Heart left ventricle (tissue), 13 donors: ENCODE data around the gene STOML1.

Experiments
- POLR2A ChIP-seq, 2 donors: fragments of 450-650 bp; IDR thresholded peaks; one replicate each; pipeline ENCODE4 v1.6.1; 2017; ENCODE audit warnings: antibody characterized with exemption in 2 of 2, mild to moderate bottlenecking in 2 of 2, moderate library complexity in 2 of 2
- TF ChIP-seq, protein P1 (sequence below), 12 donors: fragments of 200-600 bp; sonication (generic) in 4 of 12; IDR thresholded peaks; one replicate each; pipeline versions ENCODE4 v1.5.0 to v1.8.0; 2018 to 2022; ENCODE audit warnings: antibody characterized with exemption in 12 of 12, mild to moderate bottlenecking in 5 of 12
- donor health status: ischemic (EF 13 %, LVEDD 7.1; RV severe dilation, severe dysfunction).
- donor health status: DM: no; HTN: yes; CAD: no.
- donor health status: DM: no; HTN: no; CAD: no.
- donor health status: ischemic (EF 25% LVEDD 6.9; RV normal size, moderate dysfunction).
- donor health status: ischemic (EF 25% LVEDD 5.7; RV mildly dilated, moderate dysfunction).
- donor health status: ischemic (EF 35%, LVEDD 5.7; RV mildly dilated, moderate dysfunction).
- donor health status: nonischemic (EF 11% LVEDD 7.7; RV severe dilation, severe dysfunction).
- donor health status: DM: yes; HTN: yes; CAD: no.
- donor health status: PGD.
- donor health status: ischemic (EF 29% LVEDD 5.4; RV normal size, mild dysfunction).
- donor health status: nonischemic (EF 23%, LVEDD 6.1; RV moderate dilation, normal function).

DNA sequence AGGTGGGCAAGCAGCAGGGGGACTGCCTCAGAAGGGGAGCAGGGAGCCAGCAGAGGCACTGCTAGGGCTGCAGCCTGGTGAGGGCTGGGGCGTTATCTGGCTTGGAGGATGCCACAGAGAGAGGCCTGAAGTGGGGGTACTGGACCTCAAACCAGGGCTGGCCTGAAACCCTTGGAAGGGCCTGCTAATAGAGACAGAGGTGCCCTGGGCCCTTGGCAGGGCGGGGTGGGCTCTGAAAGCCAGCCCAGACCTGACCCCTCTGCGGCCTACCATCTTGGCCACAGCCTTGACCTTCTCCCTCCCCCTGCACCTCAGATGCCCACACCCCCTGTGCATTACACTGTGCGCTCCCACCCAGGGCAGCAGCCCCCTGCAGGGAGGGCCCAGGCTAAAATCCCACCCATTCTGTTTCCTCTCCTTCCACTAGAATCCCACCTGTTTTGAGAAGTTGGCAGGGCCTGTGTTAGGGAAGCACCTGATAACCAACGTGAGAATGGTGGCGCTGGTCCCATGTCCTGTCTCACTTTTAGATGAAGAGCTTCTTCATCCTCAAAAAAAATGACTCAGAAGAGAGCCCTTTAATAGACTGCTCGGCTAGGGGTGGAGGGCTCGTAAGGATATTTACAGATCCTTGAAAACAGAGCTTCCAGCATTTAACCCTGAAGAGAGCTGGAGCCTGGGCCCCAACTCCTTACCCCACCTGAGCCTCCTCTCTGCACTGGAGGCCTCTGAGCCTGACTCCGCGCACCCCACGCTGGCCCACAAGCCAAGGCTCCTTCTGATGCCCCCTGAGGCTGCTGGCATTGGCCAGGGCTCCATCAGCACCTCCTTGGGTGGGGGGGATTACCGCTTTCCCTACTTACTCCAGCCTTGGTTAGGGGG, 36.0 kb downstream of the STOML1 start:
- TF ChIP-seq, protein P1, sequence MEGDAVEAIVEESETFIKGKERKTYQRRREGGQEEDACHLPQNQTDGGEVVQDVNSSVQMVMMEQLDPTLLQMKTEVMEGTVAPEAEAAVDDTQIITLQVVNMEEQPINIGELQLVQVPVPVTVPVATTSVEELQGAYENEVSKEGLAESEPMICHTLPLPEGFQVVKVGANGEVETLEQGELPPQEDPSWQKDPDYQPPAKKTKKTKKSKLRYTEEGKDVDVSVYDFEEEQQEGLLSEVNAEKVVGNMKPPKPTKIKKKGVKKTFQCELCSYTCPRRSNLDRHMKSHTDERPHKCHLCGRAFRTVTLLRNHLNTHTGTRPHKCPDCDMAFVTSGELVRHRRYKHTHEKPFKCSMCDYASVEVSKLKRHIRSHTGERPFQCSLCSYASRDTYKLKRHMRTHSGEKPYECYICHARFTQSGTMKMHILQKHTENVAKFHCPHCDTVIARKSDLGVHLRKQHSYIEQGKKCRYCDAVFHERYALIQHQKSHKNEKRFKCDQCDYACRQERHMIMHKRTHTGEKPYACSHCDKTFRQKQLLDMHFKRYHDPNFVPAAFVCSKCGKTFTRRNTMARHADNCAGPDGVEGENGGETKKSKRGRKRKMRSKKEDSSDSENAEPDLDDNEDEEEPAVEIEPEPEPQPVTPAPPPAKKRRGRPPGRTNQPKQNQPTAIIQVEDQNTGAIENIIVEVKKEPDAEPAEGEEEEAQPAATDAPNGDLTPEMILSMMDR (IDR thresholded peaks at IDR 0.05) = no peak
- no peak for TF ChIP-seq POLR2A (IDR thresholded peaks at IDR 0.05)
